ENCODE data around the gene MCM3AP.

Gene MCM3AP

GRCh38 chr21:46218906-46219590, 66.4 kb downstream of the MCM3AP start:
- H3K36me3 Mint-ChIP-seq (ENCODE audit: low read depth), result peaks cover 84% of the 10 kb centered on the region
- no peaks in the 10 kb centered on the region for H3K9me3 Mint-ChIP-seq
- H3K4me1 Mint-ChIP-seq (ENCODE audit: low read depth), result no peaks in the 10 kb centered on the region
- H3K4me3 Mint-ChIP-seq, result no peak overlapping the region
- intact Hi-C loops (cut with micrococcal nuclease), result no loop called here
- no peak overlapping the region for H3K27ac Mint-ChIP-seq
- H3K27me3 Mint-ChIP-seq, result no peaks in the 10 kb centered on the region

- H3K4me3 Mint-ChIP-seq, result no peak overlapping the region
- intact Hi-C loops (cut with micrococcal nuclease), result no loop called here
- H3K4me1 Mint-ChIP-seq (ENCODE audit: low read depth), result no peaks in the 10 kb centered on the region
- H3K27me3 Mint-ChIP-seq, result no peaks in the 10 kb centered on the region
- no peaks in the 10 kb centered on the region for H3K9me3 Mint-ChIP-seq
- peaks cover 89% of the 10 kb centered on the region for H3K36me3 Mint-ChIP-seq (ENCODE audit: low read depth)
- no peak overlapping the region for H3K27ac Mint-ChIP-seq
Observed at GRCh38 chr21:46217511-46218196, 67.8 kb downstream of the MCM3AP start.

GRCh38 chr21:46216132-46216747, 69.2 kb downstream of the MCM3AP start:
- no peaks in the 10 kb centered on the region for H3K9me3 Mint-ChIP-seq
- intact Hi-C loops (cut with micrococcal nuclease), result no loop called here
- no peak overlapping the region for H3K4me3 Mint-ChIP-seq
- no peaks in the 10 kb centered on the region for H3K27me3 Mint-ChIP-seq
- no peaks in the 10 kb centered on the region for H3K4me1 Mint-ChIP-seq (ENCODE audit: low read depth)
- H3K36me3 Mint-ChIP-seq (ENCODE audit: low read depth), result peaks cover 89% of the 10 kb centered on the region
- H3K27ac Mint-ChIP-seq, result no peak overlapping the region

DNA sequence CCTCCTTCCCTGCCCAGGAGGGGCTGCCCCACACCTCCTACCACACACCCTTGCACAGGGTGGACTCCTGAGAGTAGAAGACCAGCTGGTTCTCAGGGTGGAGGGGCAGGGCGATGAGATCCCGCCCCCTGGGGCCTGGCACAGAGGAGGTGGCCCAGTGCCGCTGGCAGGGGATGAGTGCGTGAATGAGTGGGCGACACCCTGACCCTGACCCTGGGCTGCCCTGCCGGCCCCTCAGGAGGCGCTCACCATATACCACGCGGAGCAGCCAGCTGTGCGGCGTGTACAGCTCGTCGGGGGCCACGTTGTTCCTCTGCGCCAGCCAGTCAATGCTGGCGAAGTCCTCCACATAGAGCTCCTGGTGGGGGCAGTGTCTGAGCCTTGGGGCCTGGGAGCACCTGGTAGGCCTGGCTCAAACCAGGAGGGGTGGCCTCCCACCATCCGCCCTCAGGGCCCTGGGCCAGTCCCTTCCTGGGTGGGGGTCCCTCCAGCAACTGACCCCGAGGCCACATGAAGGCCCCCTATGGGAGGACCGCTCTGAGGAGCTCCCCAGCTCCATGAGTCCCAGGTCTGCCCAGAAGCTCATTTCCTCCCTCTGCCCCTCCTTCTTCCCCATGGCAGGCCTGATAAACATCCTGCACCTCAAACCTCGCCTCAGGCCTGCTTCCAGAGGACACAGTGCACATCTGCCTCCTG, 69.8 kb downstream of the MCM3AP start:
- Mint-ChIP-seq H3K4me1 (ENCODE audit: low read depth) (no peaks in the 10 kb centered on the region), H3K9me3 (no peaks in the 10 kb centered on the region), H3K36me3 (ENCODE audit: low read depth) (peaks cover 89% of the 10 kb centered on the region), H3K4me3 (no peak overlapping the region), H3K27ac (no peak overlapping the region), H3K27me3 (no peaks in the 10 kb centered on the region)
- intact Hi-C loops (cut with micrococcal nuclease), result no loop called here

GRCh38 chr21:46214478-46215340, 70.7 kb downstream of the MCM3AP start:
- Mint-ChIP-seq H3K27ac (no peak overlapping the region), H3K36me3 (ENCODE audit: low read depth) (peaks cover 89% of the 10 kb centered on the region), H3K4me3 (no peak overlapping the region), H3K27me3 (no peaks in the 10 kb centered on the region), H3K9me3 (no peaks in the 10 kb centered on the region), H3K4me1 (ENCODE audit: low read depth) (no peaks in the 10 kb centered on the region)
- intact Hi-C loops (cut with micrococcal nuclease), result no loop called here

DNA sequence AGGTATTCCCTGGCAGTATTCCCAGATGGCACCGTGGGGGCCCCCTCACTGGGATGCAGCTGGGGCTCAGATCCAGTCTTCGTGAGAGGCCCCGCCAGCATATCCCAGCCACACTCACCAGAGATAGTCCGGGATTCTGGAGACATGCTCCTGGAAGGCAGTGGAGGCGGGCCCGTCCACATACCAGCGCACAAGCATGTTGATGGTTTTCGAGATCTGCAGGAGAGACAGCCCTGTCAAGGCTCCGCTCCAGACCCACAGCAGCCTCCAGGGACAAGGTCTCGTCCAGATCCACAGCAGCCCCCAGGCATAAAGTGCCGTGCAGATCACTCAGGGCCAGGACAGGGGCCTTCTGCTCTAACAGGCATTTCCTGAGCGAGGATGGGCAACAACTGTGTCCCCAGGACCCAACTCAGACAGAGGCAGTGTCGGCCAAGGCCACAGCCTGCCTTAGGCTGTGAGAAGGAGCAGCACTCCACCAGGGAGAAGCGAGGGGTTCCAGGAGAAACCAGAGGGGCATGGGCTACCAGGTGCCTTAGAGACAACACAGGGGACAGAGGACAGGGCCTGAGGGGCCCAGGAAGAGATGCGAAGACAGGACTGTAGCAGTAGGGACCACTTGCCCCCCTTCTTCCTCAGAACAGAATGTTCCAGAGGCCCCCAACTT, 71.7 kb downstream of the MCM3AP start:
- no peaks in the 10 kb centered on the region for H3K4me1 Mint-ChIP-seq (ENCODE audit: low read depth)
- no peaks in the 10 kb centered on the region for H3K9me3 Mint-ChIP-seq
- intact Hi-C loops (cut with micrococcal nuclease), result no loop called here
- H3K36me3 Mint-ChIP-seq (ENCODE audit: low read depth), result peaks cover 89% of the 10 kb centered on the region
- no peaks in the 10 kb centered on the region for H3K27me3 Mint-ChIP-seq
- no peak overlapping the region for H3K27ac Mint-ChIP-seq
- no peak overlapping the region for H3K4me3 Mint-ChIP-seq

DNA sequence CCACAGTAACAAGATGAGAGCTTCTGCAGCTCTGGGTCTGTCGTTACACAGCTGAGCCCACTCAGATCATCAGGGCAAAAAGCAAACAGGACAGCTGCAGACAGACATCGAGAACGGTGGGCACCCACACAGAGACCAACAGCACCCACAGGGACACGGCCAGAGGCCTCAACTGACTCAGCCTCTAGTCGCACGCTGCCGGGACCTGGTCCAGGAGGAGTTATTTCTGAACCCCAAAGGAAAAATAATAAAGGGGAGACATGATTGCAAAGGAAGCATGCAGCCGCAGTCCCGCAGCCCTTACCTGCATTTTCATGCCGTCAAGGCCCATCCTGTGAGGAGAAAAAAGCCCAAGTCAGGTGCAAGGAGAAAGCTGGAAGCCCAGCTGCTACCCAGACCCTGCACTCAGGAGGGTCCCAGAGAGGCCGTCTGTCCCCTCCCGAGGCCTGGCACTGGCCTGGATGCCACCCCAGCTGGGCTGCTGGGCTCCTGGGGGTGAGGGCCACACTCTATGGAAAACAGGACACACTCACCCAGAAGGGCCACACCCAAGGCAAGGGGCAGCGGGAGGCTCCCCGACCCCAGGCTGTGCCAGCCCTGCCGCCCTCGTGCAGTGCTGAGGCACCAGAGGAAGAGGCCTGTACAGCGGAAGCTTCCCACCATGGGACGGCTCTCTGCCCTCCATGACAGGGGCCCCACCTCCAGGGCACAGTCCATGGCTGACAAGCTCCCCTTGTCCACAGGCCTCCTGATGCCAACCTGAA, 72.5 kb downstream of the MCM3AP start:
- H3K27ac Mint-ChIP-seq, result no peak overlapping the region
- H3K9me3 Mint-ChIP-seq, result no peaks in the 10 kb centered on the region
- H3K4me3 Mint-ChIP-seq, result no peak overlapping the region
- H3K36me3 Mint-ChIP-seq (ENCODE audit: low read depth), result peaks cover 93% of the 10 kb centered on the region
- intact Hi-C loops (cut with micrococcal nuclease), result no loop called here
- no peaks in the 10 kb centered on the region for H3K4me1 Mint-ChIP-seq (ENCODE audit: low read depth)
- H3K27me3 Mint-ChIP-seq, result no peaks in the 10 kb centered on the region

DNA sequence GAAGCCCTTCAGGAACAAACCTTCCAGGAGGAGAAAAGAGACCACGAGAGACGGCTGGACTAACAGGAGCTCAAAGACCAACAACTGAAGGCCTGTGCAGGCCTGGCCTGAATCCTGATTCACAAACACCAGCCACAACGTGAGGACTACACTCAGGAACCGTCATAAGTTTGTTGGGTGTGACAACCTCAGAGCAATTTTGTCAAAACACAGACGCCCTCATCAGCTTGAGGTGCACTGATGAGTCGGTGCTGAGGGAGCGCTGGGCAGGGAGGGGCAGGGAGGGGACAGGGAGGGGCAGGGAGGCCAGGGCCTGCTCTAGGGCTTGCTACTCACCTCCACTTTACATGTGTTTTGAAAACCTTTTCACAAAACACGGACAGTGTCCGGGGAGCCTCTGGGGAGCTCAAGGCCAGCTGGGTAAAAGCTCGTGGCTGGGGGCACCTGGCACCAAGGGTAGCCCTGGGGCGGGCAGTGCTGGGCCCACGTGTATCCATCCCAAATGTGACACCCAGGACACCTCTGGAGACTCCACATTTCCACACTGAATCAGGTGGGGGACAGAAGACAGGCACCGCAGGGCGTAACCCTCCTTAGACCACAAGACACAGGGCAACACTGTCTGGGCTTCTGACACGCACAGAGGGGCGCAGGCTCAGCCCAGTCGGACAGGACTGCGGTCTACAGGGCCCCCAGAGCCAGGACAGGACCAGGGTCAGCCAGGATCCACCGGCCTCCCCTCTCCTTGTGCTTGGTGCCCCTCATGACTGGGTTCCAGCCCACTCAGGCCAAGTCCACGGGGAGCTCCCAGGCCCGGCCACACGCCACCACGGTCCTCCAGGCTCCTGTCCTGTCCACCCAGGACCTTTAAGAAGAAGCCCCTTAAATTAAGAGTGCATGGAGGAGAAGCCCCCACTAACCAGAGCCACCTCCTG, 73.4 kb downstream of the MCM3AP start:
- no peaks in the 10 kb centered on the region for H3K27me3 Mint-ChIP-seq
- H3K27ac Mint-ChIP-seq, result no peak overlapping the region
- intact Hi-C loops (cut with micrococcal nuclease), result no loop called here
- peaks cover 95% of the 10 kb centered on the region for H3K36me3 Mint-ChIP-seq (ENCODE audit: low read depth)
- H3K9me3 Mint-ChIP-seq, result no peaks in the 10 kb centered on the region
- H3K4me1 Mint-ChIP-seq (ENCODE audit: low read depth), result no peaks in the 10 kb centered on the region
- H3K4me3 Mint-ChIP-seq, result no peak overlapping the region

DNA sequence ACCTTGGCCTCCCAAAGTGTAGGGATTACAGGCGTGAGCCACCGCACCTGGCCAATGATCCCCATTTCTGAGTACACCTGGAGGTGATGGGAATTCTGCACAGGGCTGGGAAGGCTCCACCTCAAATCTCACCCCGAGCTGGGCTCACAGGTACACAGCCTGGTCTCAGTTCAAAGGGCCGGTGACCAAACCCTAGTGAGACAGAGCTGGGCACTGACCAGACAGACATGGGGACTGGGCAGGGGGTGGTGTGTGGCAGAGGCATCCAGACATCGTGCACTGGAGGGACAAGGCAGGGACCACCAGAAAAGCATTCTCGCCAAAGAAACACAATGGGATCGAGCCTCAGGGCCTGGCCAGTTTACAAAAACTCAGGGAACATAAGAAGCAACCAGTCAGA, 74.0 kb downstream of the MCM3AP start:
- Mint-ChIP-seq H3K36me3 (ENCODE audit: low read depth) (peaks cover 100% of the 10 kb centered on the region), H3K4me3 (no peak overlapping the region), H3K9me3 (no peaks in the 10 kb centered on the region), H3K27me3 (no peaks in the 10 kb centered on the region), H3K27ac (no peak overlapping the region), H3K4me1 (ENCODE audit: low read depth) (no peaks in the 10 kb centered on the region)
- intact Hi-C loops (cut with micrococcal nuclease), result no loop called here

DNA sequence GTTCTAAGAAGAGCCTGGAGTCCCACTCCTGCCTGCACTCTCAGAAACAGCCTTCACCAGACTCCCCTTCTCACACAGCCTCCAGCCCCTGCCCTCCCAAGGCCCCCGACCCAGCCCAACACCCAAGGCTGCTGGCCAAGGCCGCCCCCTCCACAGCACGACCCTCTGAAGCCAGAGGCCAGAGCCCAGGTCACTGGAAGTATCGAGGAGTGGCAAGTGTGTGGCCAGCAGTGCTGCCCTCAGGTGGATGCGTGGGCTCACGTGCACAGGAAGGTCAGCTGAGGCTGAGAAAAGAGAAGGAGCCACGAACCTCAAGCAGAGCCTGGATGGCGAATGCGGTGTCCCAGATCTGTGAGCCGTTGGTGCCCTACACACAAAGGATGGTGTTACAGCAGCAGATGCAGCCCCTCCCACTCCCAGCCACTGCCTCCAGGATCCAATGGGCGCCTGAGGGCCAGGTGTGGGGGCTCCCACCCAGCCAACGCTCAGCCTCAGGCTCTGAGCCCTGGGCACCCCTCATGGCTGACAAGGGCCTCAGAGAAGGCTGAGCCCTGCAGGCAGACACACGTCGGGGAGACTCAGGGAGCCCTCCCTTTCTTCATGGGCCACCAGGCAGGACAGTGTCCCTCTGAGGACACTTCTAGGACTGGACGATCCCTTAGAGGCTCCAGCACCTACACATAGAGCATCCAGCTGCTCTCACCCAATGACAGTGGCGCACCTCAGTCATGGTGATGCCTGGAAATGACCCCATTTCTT, 74.9 kb downstream of the MCM3AP start:
- no peak overlapping the region for H3K27ac Mint-ChIP-seq
- no peak overlapping the region for H3K4me3 Mint-ChIP-seq
- H3K9me3 Mint-ChIP-seq, result no peaks in the 10 kb centered on the region
- peaks cover 100% of the 10 kb centered on the region for H3K36me3 Mint-ChIP-seq (ENCODE audit: low read depth)
- no peaks in the 10 kb centered on the region for H3K4me1 Mint-ChIP-seq (ENCODE audit: low read depth)
- intact Hi-C loops (cut with micrococcal nuclease), result no loop called here
- H3K27me3 Mint-ChIP-seq, result no peaks in the 10 kb centered on the region

Data from dendritic cell treated with granulocyte-macrophage colony-stimulating factor and Interleukin-4, amounts not matched to agents 40 ng/mL and 50 ng/mL, for 4 days (primary cell).